ENCODE measurements around the gene ACOX1.

DNA sequence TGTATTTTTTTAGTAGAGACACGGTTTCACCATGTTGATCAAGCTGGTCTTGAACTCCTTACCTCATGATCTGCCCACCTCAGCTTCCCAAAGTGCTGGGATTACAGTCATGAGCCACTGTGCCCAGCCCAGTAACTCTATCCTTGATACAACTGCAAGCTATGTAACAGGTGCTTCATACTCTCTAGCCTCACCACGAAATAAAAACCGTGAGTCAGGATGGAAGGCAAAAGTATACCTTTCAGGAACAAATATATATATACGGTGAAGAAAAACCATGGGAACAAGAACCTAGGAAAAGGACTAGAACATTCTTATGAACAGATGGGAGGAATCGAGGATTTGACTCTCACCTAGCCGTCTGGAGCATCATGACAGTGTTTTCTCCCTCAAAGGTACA, 28.5 kb downstream of the ACOX1 start:
- TF ChIP-seq MYBL2 (CRISPR knock-in tag; IDR thresholded peaks at IDR 0.05), result no peak
- TF ChIP-seq, protein P1, sequence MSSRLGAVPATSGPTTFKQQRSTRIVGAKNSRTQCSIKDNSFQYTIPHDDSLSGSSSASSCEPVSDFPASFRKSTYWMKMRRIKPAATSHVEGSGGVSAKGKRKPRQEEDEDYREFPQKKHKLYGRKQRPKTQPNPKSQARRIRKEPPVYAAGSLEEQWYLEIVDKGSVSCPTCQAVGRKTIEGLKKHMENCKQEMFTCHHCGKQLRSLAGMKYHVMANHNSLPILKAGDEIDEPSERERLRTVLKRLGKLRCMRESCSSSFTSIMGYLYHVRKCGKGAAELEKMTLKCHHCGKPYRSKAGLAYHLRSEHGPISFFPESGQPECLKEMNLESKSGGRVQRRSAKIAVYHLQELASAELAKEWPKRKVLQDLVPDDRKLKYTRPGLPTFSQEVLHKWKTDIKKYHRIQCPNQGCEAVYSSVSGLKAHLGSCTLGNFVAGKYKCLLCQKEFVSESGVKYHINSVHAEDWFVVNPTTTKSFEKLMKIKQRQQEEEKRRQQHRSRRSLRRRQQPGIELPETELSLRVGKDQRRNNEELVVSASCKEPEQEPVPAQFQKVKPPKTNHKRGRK (CRISPR knock-in tag; IDR thresholded peaks at IDR 0.05; ENCODE audit: borderline replicate concordance), result no peak
- TF ChIP-seq, protein P2, sequence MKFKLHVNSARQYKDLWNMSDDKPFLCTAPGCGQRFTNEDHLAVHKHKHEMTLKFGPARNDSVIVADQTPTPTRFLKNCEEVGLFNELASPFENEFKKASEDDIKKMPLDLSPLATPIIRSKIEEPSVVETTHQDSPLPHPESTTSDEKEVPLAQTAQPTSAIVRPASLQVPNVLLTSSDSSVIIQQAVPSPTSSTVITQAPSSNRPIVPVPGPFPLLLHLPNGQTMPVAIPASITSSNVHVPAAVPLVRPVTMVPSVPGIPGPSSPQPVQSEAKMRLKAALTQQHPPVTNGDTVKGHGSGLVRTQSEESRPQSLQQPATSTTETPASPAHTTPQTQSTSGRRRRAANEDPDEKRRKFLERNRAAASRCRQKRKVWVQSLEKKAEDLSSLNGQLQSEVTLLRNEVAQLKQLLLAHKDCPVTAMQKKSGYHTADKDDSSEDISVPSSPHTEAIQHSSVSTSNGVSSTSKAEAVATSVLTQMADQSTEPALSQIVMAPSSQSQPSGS (CRISPR knock-in tag; IDR thresholded peaks at IDR 0.05; ENCODE audit: borderline replicate concordance, low read depth), result no peak
- TF ChIP-seq, protein P3, sequence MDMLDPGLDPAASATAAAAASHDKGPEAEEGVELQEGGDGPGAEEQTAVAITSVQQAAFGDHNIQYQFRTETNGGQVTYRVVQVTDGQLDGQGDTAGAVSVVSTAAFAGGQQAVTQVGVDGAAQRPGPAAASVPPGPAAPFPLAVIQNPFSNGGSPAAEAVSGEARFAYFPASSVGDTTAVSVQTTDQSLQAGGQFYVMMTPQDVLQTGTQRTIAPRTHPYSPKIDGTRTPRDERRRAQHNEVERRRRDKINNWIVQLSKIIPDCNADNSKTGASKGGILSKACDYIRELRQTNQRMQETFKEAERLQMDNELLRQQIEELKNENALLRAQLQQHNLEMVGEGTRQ (CRISPR knock-in tag; IDR thresholded peaks at IDR 0.05), result no peak
- no peak for TF ChIP-seq CREM (CRISPR knock-in tag; IDR thresholded peaks at IDR 0.05)
- TF ChIP-seq, protein P4, sequence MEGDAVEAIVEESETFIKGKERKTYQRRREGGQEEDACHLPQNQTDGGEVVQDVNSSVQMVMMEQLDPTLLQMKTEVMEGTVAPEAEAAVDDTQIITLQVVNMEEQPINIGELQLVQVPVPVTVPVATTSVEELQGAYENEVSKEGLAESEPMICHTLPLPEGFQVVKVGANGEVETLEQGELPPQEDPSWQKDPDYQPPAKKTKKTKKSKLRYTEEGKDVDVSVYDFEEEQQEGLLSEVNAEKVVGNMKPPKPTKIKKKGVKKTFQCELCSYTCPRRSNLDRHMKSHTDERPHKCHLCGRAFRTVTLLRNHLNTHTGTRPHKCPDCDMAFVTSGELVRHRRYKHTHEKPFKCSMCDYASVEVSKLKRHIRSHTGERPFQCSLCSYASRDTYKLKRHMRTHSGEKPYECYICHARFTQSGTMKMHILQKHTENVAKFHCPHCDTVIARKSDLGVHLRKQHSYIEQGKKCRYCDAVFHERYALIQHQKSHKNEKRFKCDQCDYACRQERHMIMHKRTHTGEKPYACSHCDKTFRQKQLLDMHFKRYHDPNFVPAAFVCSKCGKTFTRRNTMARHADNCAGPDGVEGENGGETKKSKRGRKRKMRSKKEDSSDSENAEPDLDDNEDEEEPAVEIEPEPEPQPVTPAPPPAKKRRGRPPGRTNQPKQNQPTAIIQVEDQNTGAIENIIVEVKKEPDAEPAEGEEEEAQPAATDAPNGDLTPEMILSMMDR (IDR thresholded peaks at IDR 0.05), result no peak
- TF ChIP-seq, protein P5, sequence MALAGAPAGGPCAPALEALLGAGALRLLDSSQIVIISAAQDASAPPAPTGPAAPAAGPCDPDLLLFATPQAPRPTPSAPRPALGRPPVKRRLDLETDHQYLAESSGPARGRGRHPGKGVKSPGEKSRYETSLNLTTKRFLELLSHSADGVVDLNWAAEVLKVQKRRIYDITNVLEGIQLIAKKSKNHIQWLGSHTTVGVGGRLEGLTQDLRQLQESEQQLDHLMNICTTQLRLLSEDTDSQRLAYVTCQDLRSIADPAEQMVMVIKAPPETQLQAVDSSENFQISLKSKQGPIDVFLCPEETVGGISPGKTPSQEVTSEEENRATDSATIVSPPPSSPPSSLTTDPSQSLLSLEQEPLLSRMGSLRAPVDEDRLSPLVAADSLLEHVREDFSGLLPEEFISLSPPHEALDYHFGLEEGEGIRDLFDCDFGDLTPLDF (CRISPR knock-in tag; IDR thresholded peaks at IDR 0.05), result no peak
- no peak for TF ChIP-seq CREB1 (CRISPR knock-in tag; IDR thresholded peaks at IDR 0.05)

Measured in WTC11 (cell line).